ENCODE results near the gene BBOF1.
A peak's percentile ranks its signal among the peaks of the same experiment; 100 is the strongest.
"Not testable (repeated sequence)": the region's sequence is repeated elsewhere in the genome, so short reads cannot be mapped to it uniquely, and the experiment has no call there.

The BBOF1 gene

GRCh38 chr14:74018586-74019407 lies at the start of gene BBOF1, which contains the start of gene ENTPD5:
Gene BBOF1 (plus strand): TSS chr14:74019349. CDS start chr14:74019479, 130 bp downstream.
Gene ENTPD5 (minus strand): TSS chr14:74019288. CDS start chr14:73988102, 31,186 bp downstream.
- peak; percentile 85 for DNase-seq

DNA sequence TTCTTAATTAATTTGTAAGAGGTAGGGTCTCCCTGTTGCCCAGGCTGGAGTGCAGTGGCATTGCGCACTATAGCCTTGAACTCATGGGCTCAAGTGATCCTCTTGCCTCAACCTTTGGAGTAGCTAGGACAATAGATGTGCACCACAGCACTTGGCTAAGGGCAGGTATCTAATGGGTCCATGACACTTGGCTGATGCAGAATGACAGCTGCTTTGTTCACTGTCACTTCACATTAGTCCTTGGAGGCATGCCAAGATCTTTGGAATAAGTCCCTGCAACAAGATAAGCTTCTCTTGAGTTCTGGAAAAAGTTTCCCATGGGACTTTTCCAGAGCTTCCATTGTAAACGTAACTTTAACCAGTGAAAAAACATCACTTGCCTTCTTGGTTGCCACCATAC lies 45.7 kb upstream of the BBOF1 start:
- no peak for DNase-seq

DNA sequence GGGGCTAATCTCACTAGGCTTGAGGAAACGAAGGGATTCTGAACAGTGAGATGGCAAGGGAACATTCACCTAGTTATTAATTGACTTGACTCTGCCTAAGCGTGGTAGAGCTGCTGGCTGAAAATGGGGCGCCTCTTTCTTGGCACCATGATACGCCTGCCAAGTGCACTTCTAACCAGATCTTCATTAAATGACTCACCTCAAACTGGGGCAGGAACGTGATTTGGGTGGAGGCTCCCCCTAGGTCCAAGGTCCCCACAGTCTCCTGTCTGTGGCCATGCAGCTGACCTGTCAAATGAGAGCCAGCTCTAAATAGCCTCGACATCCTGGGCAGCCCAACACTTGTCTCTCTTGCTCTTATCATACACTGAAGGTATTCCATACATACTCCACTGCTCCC lies 43.0 kb upstream of the BBOF1 start:
- no peak for DNase-seq

DNA sequence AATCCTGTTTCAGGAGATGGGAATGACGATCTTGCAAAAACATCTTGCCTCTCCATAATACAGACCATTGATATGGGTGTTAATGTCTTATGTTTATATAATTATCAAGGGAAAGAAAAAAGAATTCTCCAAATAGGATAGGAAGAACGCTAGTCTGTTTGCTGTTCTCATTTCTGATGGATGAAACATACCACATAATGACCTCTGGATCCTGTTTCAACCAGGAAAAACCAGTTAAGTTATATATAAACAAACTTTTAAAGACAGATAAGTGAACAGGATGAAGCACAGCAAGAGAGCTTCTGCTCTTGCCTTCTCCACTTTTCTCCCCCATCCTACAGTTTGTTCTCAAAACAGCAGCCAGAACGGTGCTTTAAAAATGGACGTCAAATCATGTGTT lies 41.3 kb upstream of the BBOF1 start:
- no peak for DNase-seq

DNA sequence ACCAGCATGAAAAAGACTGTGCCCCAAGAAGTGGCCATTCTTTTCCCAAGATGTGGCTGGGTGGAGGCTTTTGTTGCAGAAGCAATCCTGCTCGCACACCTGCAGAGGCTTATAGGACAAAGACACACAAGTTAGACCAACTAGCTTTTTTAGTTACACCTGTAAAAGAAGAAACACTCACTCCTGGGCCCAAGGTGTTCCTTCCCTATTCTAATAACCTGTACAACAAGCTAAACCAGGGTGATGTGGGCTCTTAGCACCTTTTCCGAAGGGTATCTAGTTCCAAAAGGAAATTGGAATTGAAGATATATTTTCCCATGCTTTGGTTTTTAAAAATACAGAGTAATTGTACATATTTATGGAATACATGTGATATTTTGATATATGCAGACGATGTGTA lies 31.1 kb upstream of the BBOF1 start:
- DNase-seq = no peak

DNA sequence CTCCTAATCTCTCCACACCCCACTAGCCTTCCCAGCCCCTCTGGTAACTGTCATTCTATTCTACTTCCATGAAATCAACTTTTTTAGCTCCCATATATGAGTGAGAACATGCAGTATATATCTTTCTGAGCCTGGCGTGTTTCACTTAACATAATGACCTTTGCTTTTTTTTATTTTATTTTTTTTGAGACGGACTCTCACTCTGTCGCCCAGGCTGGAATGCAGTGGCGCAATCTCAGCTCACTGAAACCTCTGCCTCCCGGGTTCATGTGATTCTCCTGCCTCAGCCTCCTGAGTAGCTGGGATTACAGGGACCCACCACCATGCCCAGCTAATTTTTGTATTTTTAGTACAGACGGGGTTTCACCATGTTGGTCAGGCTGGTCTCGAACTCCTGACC lies 30.5 kb upstream of the BBOF1 start:
- DNase-seq = not testable (repeated sequence)

- DNase-seq = no peak
Measured at GRCh38 chr14:73991092-73991491, 28.1 kb upstream of the BBOF1 start.

- not testable (repeated sequence) for DNase-seq
Measured at GRCh38 chr14:73994926-73995325, 24.2 kb upstream of the BBOF1 start.

- DNase-seq = no peak
Measured at GRCh38 chr14:73995977-73996378, 23.2 kb upstream of the BBOF1 start.

- DNase-seq = no peak
Measured at GRCh38 chr14:73996731-73997107, 22.4 kb upstream of the BBOF1 start.

DNA sequence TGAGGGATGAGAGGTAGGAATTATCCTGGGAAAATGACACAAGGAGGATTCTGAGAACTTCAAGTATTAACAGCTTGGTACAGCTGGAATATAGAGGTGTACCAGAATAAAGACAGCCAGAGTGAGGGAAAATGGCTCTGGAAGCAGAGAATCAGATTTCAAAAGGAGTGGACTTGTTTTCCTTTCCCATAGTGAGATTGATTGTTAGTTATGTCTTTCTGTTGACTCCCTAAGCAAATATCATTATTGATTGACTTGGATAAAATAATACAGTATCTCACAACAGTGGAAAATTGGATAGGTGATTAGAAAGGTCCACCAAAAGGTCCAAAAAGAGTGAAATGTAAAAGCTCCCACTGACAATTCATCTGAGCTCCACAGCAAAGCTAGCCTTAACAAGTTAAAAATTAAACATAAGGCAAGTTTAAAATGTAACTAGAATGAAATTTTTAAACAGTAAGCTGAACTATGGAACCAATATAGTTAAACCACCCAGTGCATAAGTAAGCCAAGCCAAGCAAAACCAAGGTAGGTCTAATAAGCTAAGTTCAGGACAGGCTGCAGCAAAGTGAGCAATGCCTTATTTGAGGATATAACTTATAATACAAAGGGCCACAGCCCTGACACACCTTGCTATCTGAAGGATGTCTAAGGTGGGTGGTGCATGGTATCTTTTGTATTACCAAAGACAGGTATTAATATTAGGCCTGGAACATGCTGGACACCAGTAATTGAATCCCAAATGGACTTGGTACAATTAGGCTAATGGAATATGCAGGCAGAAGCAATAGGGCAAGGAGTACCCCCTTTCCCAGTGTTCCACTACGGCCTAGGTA lies 21.8 kb upstream of the BBOF1 start:
- no peak for DNase-seq

GRCh38 chr14:73997944-73998447 lies 21.2 kb upstream of the BBOF1 start:
- DNase-seq = no peak

DNA sequence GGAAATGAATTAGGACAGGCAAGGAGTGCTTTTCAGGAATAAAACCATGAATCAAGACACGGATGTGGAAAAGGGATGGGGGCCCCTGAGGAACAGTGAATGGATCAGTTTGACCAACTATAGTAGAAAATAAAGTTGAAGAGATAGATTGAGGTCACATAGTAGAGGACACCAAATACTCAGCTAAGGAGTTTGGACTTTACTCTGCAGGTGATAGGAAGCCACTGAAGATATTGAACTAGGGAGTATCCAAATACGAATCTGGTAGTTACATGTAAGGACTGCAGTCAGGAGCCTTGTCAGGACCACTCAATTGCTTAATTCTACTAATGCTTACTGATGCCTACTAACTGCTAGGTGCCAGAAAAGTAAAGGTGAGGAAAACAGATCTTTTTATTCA lies 20.4 kb upstream of the BBOF1 start:
- DNase-seq = no peak

- not testable (repeated sequence) for DNase-seq
Measured at GRCh38 chr14:74005664-74006063, 13.5 kb upstream of the BBOF1 start.

GRCh38 chr14:74008843-74009499 lies 10.2 kb upstream of the BBOF1 start:
- no peak for DNase-seq

GRCh38 chr14:74014299-74014698 lies 4.8 kb upstream of the BBOF1 start:
- no peak for DNase-seq

DNA sequence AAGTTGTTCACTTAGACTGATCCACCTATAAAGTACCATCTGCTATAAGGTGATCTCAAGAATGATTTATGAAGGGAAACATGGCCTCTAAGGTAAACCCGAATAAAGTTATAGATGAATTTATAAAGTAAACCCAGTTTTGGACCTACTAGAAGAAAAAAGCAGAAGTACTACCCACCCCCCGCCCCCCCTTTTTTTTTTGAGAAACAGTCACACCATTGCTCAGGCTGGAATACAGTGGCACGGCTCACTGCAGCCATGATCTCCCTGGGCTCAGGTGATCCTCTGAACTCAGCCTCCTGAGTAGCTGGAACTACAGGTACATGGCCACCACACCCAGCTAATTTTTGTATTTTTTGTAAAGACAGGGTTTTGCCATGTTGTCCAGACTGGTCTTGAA lies 4.0 kb upstream of the BBOF1 start:
- DNase-seq = no peak

DNA sequence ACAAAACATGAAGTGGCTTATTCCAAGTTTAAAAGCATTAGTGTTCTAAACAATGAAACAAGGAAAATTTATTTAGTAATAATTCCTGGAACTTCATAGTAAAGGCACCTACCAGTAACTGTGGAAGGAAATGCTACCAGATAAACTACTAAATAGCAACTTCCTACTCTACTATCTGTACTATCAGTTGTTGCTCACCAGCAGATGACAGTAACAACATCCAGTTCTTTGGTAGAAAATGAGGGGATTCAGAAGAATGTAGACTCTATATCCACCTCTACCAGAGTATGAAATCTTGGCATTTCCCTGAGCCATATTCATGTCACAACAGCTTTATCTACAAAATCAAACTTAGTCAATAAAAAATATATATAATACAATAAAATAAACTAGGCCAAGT lies 3.2 kb upstream of the BBOF1 start:
- no peak for DNase-seq

DNA sequence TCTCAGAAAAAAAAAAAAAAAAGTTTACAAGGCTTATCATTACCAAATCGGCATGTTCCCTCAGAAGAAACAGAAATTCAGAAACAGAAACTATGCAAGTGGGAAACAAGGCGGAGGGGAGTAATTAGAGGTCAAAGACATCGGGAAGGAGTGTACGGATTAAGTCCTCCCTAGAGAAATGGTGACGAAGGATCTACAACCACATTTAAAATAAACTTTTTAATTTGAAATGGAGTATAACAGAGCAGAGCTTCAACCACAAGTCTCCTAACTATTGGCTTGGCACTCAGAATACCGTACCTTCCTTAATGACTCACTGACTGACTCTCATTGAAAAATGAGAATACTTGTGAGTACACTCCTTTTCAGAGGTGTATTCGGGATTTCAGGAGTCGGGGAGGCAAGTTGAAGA lies 969 bp upstream of the BBOF1 start:
- peak; percentile 43 for DNase-seq

GRCh38 chr14:74019408-74020137 lies 424 bp downstream of the BBOF1 start:
- no peak for DNase-seq

DNA sequence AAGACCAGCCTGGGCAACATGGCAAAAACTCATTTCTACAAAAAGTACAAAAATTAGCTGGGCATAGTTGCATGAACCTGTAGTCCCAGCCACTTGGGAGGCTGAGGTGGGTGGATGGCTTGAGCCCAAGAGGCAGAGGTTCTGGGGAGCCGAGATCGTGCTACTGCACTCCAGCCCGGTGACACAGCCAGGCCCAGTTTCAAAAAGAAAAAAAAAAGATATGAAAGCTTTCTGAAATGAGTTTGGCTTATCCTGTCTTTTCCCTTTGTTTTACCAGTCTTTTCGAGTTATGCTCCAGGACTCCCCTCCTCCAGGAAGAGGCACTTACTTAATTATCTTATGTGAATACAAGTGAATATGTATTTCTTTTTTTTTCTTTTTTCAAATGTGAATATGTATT lies 3.2 kb downstream of the BBOF1 start:
- no peak for DNase-seq

GRCh38 chr14:74029136-74029535 lies 10.0 kb downstream of the BBOF1 start:
- no peak for DNase-seq

DNA sequence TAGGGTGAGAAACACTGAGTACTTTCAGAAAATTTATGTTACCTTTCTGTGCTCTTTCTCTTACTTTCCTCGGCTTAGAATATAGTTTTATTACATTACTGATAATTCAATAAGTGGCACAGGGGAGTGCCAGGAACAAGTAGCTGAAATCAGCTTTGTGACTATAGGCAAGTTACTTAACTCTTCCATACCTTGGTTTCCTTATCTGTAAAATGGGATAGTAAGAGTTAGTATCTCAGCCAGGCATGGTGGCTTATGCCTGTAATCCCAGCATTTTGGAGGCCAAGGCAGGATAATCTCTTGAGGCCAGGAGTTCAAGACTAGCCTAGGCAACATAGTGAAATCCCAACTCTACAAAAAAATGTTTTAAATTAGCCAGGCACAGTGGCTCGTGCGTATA lies 15.4 kb downstream of the BBOF1 start:
- DNase-seq = no peak

All from NCI-H1694 treated with DMSO at 0.1 percent for 48 hours (cell line).